A549 (cell line): Measurements from ENCODE around the gene TTC21A. TPM values are rescaled to one million over a fixed set of nuclear protein-coding genes. Genes with fewer than 3 reads are reported as not detected.

Experiments used
- BHLHE40 ChIP-seq: IDR thresholded peaks from 2 replicates; pipeline ENCODE4 v1.6.1; 2012; ENCODE audit warnings: low read depth, low read length, inconsistent platforms
- CBX2 ChIP-seq: fragments of 200-600 bp; sonication (generic); IDR thresholded peaks from 2 replicates; pipeline ENCODE4 v1.6.1; 2016; ENCODE audit warnings: low read depth, mild to moderate bottlenecking, borderline replicate concordance
- CBX8 ChIP-seq: fragments of 200-600 bp; sonication (generic); IDR thresholded peaks from 2 replicates; pipeline ENCODE4 v1.6.1; 2016
- CEBPB ChIP-seq, 2 experiments: fragments of >200 bp in 1 of 2; sonication (Bioruptor Twin) in 1 of 2; formaldehyde crosslinking in 1 of 2; IDR thresholded peaks; 2 replicates each; pipeline ENCODE4 v1.6.1; 2012 to 2016
- ESRRA ChIP-seq: fragments of 150-350 bp; IDR thresholded peaks from 2 replicates; pipeline ENCODE4 v1.6.1; 2014; ENCODE audit warnings: mild to moderate bottlenecking, low read length, borderline replicate concordance
- FOSB ChIP-seq: fragments of 250-450 bp; sonication (Bioruptor Pico); IDR thresholded peaks from 2 replicates; pipeline ENCODE4 v1.5.0; 2020; ENCODE audit warnings: mild to moderate bottlenecking, moderate library complexity
- HDAC2 ChIP-seq: fragments of 200-600 bp; sonication (generic); IDR thresholded peaks from 2 replicates; pipeline ENCODE4 v1.6.1; 2016
- HEYL ChIP-seq: fragments of 250-450 bp; sonication (Bioruptor Pico); IDR thresholded peaks from 2 replicates; pipeline ENCODE4 v1.8.0; 2021; ENCODE audit warnings: mild to moderate bottlenecking, moderate library complexity
- HOXA7 ChIP-seq: fragments of 250-450 bp; sonication (Bioruptor Pico); IDR thresholded peaks from 2 replicates; pipeline ENCODE4 v1.5.0; 2020; ENCODE audit warnings: mild to moderate bottlenecking, moderate library complexity
- JUNB ChIP-seq: fragments of >200 bp; sonication (Bioruptor Twin); formaldehyde crosslinking; IDR thresholded peaks from 2 replicates; pipeline ENCODE4 v1.6.1; 2016
- KDM5A ChIP-seq: fragments of 200-600 bp; sonication (generic); IDR thresholded peaks from 2 replicates; pipeline ENCODE4 v1.6.1; 2016; ENCODE audit warnings: antibody characterized with exemption, mild to moderate bottlenecking
- MAZ ChIP-seq: fragments of 150-350 bp; IDR thresholded peaks from 2 replicates; pipeline ENCODE4 v1.6.1; 2014; ENCODE audit warnings: antibody characterized with exemption, low read depth, low read length, borderline replicate concordance
- NFE2L2 ChIP-seq: fragments of 150-350 bp; conservative IDR thresholded peaks from 2 replicates; pipeline ENCODE4 v1.6.1; 2014; ENCODE audit warnings: low read length
- PHF8 ChIP-seq: fragments of 200-600 bp; sonication (generic); IDR thresholded peaks from 2 replicates; pipeline ENCODE4 v1.6.1; 2016; ENCODE audit warnings: low read depth, mild to moderate bottlenecking, antibody characterized with exemption, moderate library complexity, borderline replicate concordance
- POLR2A ChIP-seq: IDR thresholded peaks from 2 replicates; pipeline ENCODE4 v1.6.1; 2012; ENCODE audit warnings: mild to moderate bottlenecking, low read length
- RAD21 ChIP-seq, 2 experiments: fragments of >200 bp in 1 of 2; sonication (Bioruptor Twin) in 1 of 2; formaldehyde crosslinking in 1 of 2; IDR thresholded peaks in 1 of 2; conservative IDR thresholded peaks in 1 of 2; 2 replicates in 1 of 2; 3 replicates in 1 of 2; pipeline ENCODE4 v1.6.1; 2012 to 2018; ENCODE audit warnings: inconsistent platforms in 1 of 2
- RFX5 ChIP-seq: fragments of 450-650 bp; IDR thresholded peaks from 2 replicates; pipeline ENCODE4 v1.7.1; 2014; ENCODE audit warnings: antibody characterized with exemption, mild to moderate bottlenecking, moderate library complexity
- RNF2 ChIP-seq: fragments of 200-600 bp; sonication (generic); IDR thresholded peaks from 2 replicates; pipeline ENCODE4 v1.6.1; 2016; ENCODE audit warnings: low read depth, mild to moderate bottlenecking, antibody characterized with exemption, moderate library complexity, borderline replicate concordance
- TFCP2L1 ChIP-seq: fragments of 250-450 bp; sonication (Bioruptor Pico); IDR thresholded peaks from 2 replicates; pipeline ENCODE4 v1.5.0; 2021; ENCODE audit warnings: mild to moderate bottlenecking
- ZC3H11A ChIP-seq: fragments of 450-650 bp; IDR thresholded peaks from 2 replicates; pipeline ENCODE4 v1.6.1; 2014; ENCODE audit warnings: antibody characterized with exemption, mild to moderate bottlenecking
- ZSCAN20 ChIP-seq: fragments of 250-450 bp; sonication (Bioruptor Pico); IDR thresholded peaks from 2 replicates; pipeline ENCODE4 v1.8.0; 2022; ENCODE audit warnings: mild to moderate bottlenecking, moderate library complexity
- polyA plus RNA-seq, 4 experiments: library from polyadenylated mRNA; depleted of rRNA in 3 of 4; stranded (reverse); fragments of >200 nt; fragmentation: RNase III in 1 of 4; extraction: RNeasy Plus Mini Kit Qiagen cat#74134 plus additional on column Dnase treatment in 1 of 4; gene quantifications; 2 replicates in 3 of 4; 3 replicates in 1 of 4; pipeline ENCODE4 v1.2.3, GENCODE V29; 2011 to 2017
- TF ChIP-seq, protein P1 (sequence below): fragments of 200-600 bp; sonication (generic); IDR thresholded peaks from 2 replicates; pipeline ENCODE4 v1.6.1; 2016; ENCODE audit warnings: antibody characterized with exemption, mild to moderate bottlenecking, moderate library complexity
- TF ChIP-seq, protein P2 (sequence below): IDR thresholded peaks from 2 replicates; pipeline ENCODE4 v1.6.1; 2012
- TF ChIP-seq, protein P3 (sequence below): IDR thresholded peaks from 2 replicates; pipeline ENCODE4 v1.6.1; 2012; ENCODE audit warnings: low read depth, borderline replicate concordance
- TF ChIP-seq, protein P4 (sequence below): fragments of 450-650 bp; IDR thresholded peaks from 2 replicates; pipeline ENCODE4 v1.6.1; 2014; ENCODE audit warnings: antibody characterized with exemption

The TTC21A gene
- polyA plus RNA-seq, 2 of the 4 experiments (the other 2 are of a cell fraction) = 1.1 to 1.4 TPM

DNA sequence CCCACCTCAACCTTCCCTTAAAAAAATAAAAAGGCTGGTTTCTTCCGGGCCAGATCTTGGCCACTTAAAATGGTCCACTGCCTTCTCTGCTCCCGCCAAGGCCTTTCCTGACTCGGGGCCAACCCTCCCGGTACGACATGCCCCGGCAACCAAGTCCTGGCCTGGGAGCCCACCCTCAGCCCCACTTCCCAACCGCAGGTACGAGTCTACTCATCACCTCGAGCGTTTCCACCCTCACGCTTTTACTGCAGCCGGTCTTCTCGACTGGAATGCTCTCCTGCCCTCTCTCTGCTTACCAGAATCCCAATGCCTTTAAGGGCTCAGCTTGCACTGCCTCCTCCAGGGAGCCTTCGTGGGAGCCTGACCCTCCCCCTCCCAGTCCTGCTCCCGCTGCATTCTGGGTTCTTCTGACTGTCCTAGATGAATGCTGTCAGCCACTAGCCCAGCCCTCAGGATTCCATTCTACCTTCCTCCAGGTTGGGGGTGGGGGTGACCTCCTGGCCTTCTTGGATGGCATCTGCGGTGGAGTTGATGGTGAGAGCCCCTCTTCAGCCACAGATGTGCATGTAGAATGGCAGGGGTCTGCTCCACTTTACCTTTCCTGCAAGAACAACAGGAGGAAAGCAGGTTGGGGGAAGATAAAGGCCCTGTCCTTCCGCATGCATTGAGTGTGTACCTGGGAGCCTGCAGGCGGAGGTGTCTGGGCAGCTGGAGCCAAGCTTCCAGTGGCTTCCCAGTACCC, 47.0 kb downstream of the TTC21A start (continued):
- TF ChIP-seq HEYL (CRISPR knock-in tag) (no peak), FOSB (CRISPR knock-in tag) (no peak), NFE2L2 (no peak; the same call in 1 of the 2 replicates), MAZ (no peak), RFX5 (no peak), BHLHE40 (no peak), CBX8 (no peak), HDAC2 (no peak), ZC3H11A (no peak), RAD21 (conservative IDR thresholded peaks at IDR 0.05 in 1 of 2, IDR thresholded peaks at IDR 0.05 in 1 of 2) (no peak), HOXA7 (CRISPR knock-in tag) (no peak), JUNB (no peak), KDM5A (no peak), TFCP2L1 (no peak), ZSCAN20 (CRISPR knock-in tag) (no peak), ESRRA (no peak), POLR2A (peak; percentile 67), CEBPB (IDR thresholded peaks at IDR 0.05) (no peak), RNF2 (no peak), CBX2 (no peak), PHF8 (peak; percentile 25; the same call in 1 of the 2 replicates)
- TF ChIP-seq, protein P1, sequence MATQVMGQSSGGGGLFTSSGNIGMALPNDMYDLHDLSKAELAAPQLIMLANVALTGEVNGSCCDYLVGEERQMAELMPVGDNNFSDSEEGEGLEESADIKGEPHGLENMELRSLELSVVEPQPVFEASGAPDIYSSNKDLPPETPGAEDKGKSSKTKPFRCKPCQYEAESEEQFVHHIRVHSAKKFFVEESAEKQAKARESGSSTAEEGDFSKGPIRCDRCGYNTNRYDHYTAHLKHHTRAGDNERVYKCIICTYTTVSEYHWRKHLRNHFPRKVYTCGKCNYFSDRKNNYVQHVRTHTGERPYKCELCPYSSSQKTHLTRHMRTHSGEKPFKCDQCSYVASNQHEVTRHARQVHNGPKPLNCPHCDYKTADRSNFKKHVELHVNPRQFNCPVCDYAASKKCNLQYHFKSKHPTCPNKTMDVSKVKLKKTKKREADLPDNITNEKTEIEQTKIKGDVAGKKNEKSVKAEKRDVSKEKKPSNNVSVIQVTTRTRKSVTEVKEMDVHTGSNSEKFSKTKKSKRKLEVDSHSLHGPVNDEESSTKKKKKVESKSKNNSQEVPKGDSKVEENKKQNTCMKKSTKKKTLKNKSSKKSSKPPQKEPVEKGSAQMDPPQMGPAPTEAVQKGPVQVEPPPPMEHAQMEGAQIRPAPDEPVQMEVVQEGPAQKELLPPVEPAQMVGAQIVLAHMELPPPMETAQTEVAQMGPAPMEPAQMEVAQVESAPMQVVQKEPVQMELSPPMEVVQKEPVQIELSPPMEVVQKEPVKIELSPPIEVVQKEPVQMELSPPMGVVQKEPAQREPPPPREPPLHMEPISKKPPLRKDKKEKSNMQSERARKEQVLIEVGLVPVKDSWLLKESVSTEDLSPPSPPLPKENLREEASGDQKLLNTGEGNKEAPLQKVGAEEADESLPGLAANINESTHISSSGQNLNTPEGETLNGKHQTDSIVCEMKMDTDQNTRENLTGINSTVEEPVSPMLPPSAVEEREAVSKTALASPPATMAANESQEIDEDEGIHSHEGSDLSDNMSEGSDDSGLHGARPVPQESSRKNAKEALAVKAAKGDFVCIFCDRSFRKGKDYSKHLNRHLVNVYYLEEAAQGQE = no peak
- TF ChIP-seq, protein P2, sequence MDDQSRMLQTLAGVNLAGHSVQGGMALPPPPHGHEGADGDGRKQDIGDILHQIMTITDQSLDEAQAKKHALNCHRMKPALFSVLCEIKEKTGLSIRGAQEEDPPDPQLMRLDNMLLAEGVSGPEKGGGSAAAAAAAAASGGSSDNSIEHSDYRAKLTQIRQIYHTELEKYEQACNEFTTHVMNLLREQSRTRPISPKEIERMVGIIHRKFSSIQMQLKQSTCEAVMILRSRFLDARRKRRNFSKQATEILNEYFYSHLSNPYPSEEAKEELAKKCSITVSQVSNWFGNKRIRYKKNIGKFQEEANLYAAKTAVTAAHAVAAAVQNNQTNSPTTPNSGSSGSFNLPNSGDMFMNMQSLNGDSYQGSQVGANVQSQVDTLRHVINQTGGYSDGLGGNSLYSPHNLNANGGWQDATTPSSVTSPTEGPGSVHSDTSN = no peak
- TF ChIP-seq, protein P3, sequence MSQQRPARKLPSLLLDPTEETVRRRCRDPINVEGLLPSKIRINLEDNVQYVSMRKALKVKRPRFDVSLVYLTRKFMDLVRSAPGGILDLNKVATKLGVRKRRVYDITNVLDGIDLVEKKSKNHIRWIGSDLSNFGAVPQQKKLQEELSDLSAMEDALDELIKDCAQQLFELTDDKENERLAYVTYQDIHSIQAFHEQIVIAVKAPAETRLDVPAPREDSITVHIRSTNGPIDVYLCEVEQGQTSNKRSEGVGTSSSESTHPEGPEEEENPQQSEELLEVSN = peak; percentile 49; the same call in 1 of the 2 replicates
- TF ChIP-seq, protein P4, sequence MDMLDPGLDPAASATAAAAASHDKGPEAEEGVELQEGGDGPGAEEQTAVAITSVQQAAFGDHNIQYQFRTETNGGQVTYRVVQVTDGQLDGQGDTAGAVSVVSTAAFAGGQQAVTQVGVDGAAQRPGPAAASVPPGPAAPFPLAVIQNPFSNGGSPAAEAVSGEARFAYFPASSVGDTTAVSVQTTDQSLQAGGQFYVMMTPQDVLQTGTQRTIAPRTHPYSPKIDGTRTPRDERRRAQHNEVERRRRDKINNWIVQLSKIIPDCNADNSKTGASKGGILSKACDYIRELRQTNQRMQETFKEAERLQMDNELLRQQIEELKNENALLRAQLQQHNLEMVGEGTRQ = no peak
